ENCODE measurements around the gene TTC8.

The TTC8 gene

GRCh38 chr14:88863167-88863566, 38.7 kb downstream of the TTC8 start:
- Histone ChIP-seq H3K36me3 (ENCODE audit: insufficient read depth, low read length) (peaks cover 22% of the 10 kb centered on the region), H3K4me3 (ENCODE audit: low read depth, low read length) (no peak overlapping the region), H3K4me1 (ENCODE audit: control insufficient read depth, insufficient read depth, low read length, unreplicated experiment) (no peaks in the 10 kb centered on the region), H2AFZ (ENCODE audit: low read length, unreplicated experiment) (no peak overlapping the region), H3K27me3 (ENCODE audit: insufficient read depth, low read length) (no peaks in the 10 kb centered on the region), H3K79me2 (ENCODE audit: control insufficient read depth, insufficient read depth, low read length, unreplicated experiment) (no peaks in the 10 kb centered on the region), H3K27ac (ENCODE audit: low read depth, low read length) (no peak overlapping the region)

- H3K27ac ChIP-seq (ENCODE audit: low read depth, low read length) = no peak overlapping the region
- peaks cover 13% of the 10 kb centered on the region for H3K36me3 ChIP-seq (ENCODE audit: insufficient read depth, low read length)
- no peaks in the 10 kb centered on the region for H3K79me2 ChIP-seq (ENCODE audit: control insufficient read depth, insufficient read depth, low read length, unreplicated experiment)
- H2AFZ ChIP-seq (ENCODE audit: low read length, unreplicated experiment) = no peak overlapping the region
- H3K27me3 ChIP-seq (ENCODE audit: insufficient read depth, low read length) = no peaks in the 10 kb centered on the region
- H3K4me1 ChIP-seq (ENCODE audit: control insufficient read depth, insufficient read depth, low read length, unreplicated experiment) = no peaks in the 10 kb centered on the region
- no peak overlapping the region for H3K4me3 ChIP-seq (ENCODE audit: low read depth, low read length)
Measured at GRCh38 chr14:88864198-88864597, 39.7 kb downstream of the TTC8 start.

- no peak overlapping the region for H3K4me3 ChIP-seq (ENCODE audit: low read depth, low read length)
- H2AFZ ChIP-seq (ENCODE audit: low read length, unreplicated experiment) = no peak overlapping the region
- H3K79me2 ChIP-seq (ENCODE audit: control insufficient read depth, insufficient read depth, low read length, unreplicated experiment) = no peaks in the 10 kb centered on the region
- H3K4me1 ChIP-seq (ENCODE audit: control insufficient read depth, insufficient read depth, low read length, unreplicated experiment) = no peaks in the 10 kb centered on the region
- H3K27me3 ChIP-seq (ENCODE audit: insufficient read depth, low read length) = no peaks in the 10 kb centered on the region
- H3K36me3 ChIP-seq (ENCODE audit: insufficient read depth, low read length) = peaks cover 8% of the 10 kb centered on the region; the same call in 1 of the 2 replicates
- H3K27ac ChIP-seq (ENCODE audit: low read depth, low read length) = no peak overlapping the region
Measured at GRCh38 chr14:88866305-88866704, 41.9 kb downstream of the TTC8 start.

GRCh38 chr14:88868558-88869159, 44.2 kb downstream of the TTC8 start:
- H3K27ac ChIP-seq (ENCODE audit: low read depth, low read length) = no peak overlapping the region
- no peaks in the 10 kb centered on the region for H3K4me1 ChIP-seq (ENCODE audit: control insufficient read depth, insufficient read depth, low read length, unreplicated experiment)
- H3K79me2 ChIP-seq (ENCODE audit: control insufficient read depth, insufficient read depth, low read length, unreplicated experiment) = no peaks in the 10 kb centered on the region
- no peaks in the 10 kb centered on the region for H3K36me3 ChIP-seq (ENCODE audit: insufficient read depth, low read length)
- H2AFZ ChIP-seq (ENCODE audit: low read length, unreplicated experiment) = no peak overlapping the region
- no peaks in the 10 kb centered on the region for H3K27me3 ChIP-seq (ENCODE audit: insufficient read depth, low read length)
- H3K4me3 ChIP-seq (ENCODE audit: low read depth, low read length) = no peak overlapping the region

- H3K4me3 ChIP-seq (ENCODE audit: low read depth, low read length) = no peak overlapping the region
- no peak overlapping the region for H3K27ac ChIP-seq (ENCODE audit: low read depth, low read length)
- no peaks in the 10 kb centered on the region for H3K36me3 ChIP-seq (ENCODE audit: insufficient read depth, low read length)
- H3K4me1 ChIP-seq (ENCODE audit: control insufficient read depth, insufficient read depth, low read length, unreplicated experiment) = no peaks in the 10 kb centered on the region
- H2AFZ ChIP-seq (ENCODE audit: low read length, unreplicated experiment) = no peak overlapping the region
- no peaks in the 10 kb centered on the region for H3K27me3 ChIP-seq (ENCODE audit: insufficient read depth, low read length)
- H3K79me2 ChIP-seq (ENCODE audit: control insufficient read depth, insufficient read depth, low read length, unreplicated experiment) = no peaks in the 10 kb centered on the region
Measured at GRCh38 chr14:88870777-88871176, 46.3 kb downstream of the TTC8 start.

- no peaks in the 10 kb centered on the region for H3K4me1 ChIP-seq (ENCODE audit: control insufficient read depth, insufficient read depth, low read length, unreplicated experiment)
Measured at GRCh38 chr14:88871429-88871828, 47.0 kb downstream of the TTC8 start.

GRCh38 chr14:88872976-88873375, 48.5 kb downstream of the TTC8 start:
- no peaks in the 10 kb centered on the region for H3K27me3 ChIP-seq (ENCODE audit: insufficient read depth, low read length)
- H3K27ac ChIP-seq (ENCODE audit: low read depth, low read length) = no peak overlapping the region
- H3K4me1 ChIP-seq (ENCODE audit: control insufficient read depth, insufficient read depth, low read length, unreplicated experiment) = no peaks in the 10 kb centered on the region
- H2AFZ ChIP-seq (ENCODE audit: low read length, unreplicated experiment) = no peak overlapping the region
- no peaks in the 10 kb centered on the region for H3K36me3 ChIP-seq (ENCODE audit: insufficient read depth, low read length)
- H3K4me3 ChIP-seq (ENCODE audit: low read depth, low read length) = no peak overlapping the region
- no peaks in the 10 kb centered on the region for H3K79me2 ChIP-seq (ENCODE audit: control insufficient read depth, insufficient read depth, low read length, unreplicated experiment)

More at GRCh38 chr14:88871429-88871828, 47.0 kb downstream of the TTC8 start:
- Histone ChIP-seq H3K27ac (ENCODE audit: low read depth, low read length) (no peak overlapping the region), H3K27me3 (ENCODE audit: insufficient read depth, low read length) (no peaks in the 10 kb centered on the region), H3K36me3 (ENCODE audit: insufficient read depth, low read length) (no peaks in the 10 kb centered on the region), H3K4me3 (ENCODE audit: low read depth, low read length) (no peak overlapping the region), H2AFZ (ENCODE audit: low read length, unreplicated experiment) (no peak overlapping the region), H3K79me2 (ENCODE audit: control insufficient read depth, insufficient read depth, low read length, unreplicated experiment) (no peaks in the 10 kb centered on the region)

- Histone ChIP-seq H3K27ac (ENCODE audit: low read depth, low read length) (no peak overlapping the region), H3K36me3 (ENCODE audit: insufficient read depth, low read length) (peaks cover 10% of the 10 kb centered on the region; the same call in 1 of the 2 replicates), H3K79me2 (ENCODE audit: control insufficient read depth, insufficient read depth, low read length, unreplicated experiment) (no peaks in the 10 kb centered on the region), H3K27me3 (ENCODE audit: insufficient read depth, low read length) (no peaks in the 10 kb centered on the region), H3K4me1 (ENCODE audit: control insufficient read depth, insufficient read depth, low read length, unreplicated experiment) (peaks cover 8% of the 10 kb centered on the region), H2AFZ (ENCODE audit: low read length, unreplicated experiment) (no peak overlapping the region), H3K4me3 (ENCODE audit: low read depth, low read length) (no peak overlapping the region)
Measured at GRCh38 chr14:88877192-88877591, 52.7 kb downstream of the TTC8 start.

GRCh38 chr14:88879022-88879421, 54.6 kb downstream of the TTC8 start:
- Histone ChIP-seq H3K27me3 (ENCODE audit: insufficient read depth, low read length) (no peaks in the 10 kb centered on the region), H3K36me3 (ENCODE audit: insufficient read depth, low read length) (peaks cover 10% of the 10 kb centered on the region; the same call in 1 of the 2 replicates), H3K4me1 (ENCODE audit: control insufficient read depth, insufficient read depth, low read length, unreplicated experiment) (peaks cover 8% of the 10 kb centered on the region), H3K4me3 (ENCODE audit: low read depth, low read length) (no peak overlapping the region), H3K27ac (ENCODE audit: low read depth, low read length) (peak overlapping the region; percentile 70), H3K79me2 (ENCODE audit: control insufficient read depth, insufficient read depth, low read length, unreplicated experiment) (no peaks in the 10 kb centered on the region), H2AFZ (ENCODE audit: low read length, unreplicated experiment) (no peak overlapping the region)

- Histone ChIP-seq H3K36me3 (ENCODE audit: insufficient read depth, low read length) (peaks cover 10% of the 10 kb centered on the region; the same call in 1 of the 2 replicates), H3K27me3 (ENCODE audit: insufficient read depth, low read length) (no peaks in the 10 kb centered on the region), H3K27ac (ENCODE audit: low read depth, low read length) (no peak overlapping the region), H3K4me3 (ENCODE audit: low read depth, low read length) (no peak overlapping the region), H3K79me2 (ENCODE audit: control insufficient read depth, insufficient read depth, low read length, unreplicated experiment) (no peaks in the 10 kb centered on the region), H3K4me1 (ENCODE audit: control insufficient read depth, insufficient read depth, low read length, unreplicated experiment) (peaks cover 8% of the 10 kb centered on the region), H2AFZ (ENCODE audit: low read length, unreplicated experiment) (no peak overlapping the region)
Measured at GRCh38 chr14:88882236-88882635, 57.8 kb downstream of the TTC8 start.

GRCh38 chr14:88895116-88895515, 70.7 kb downstream of the TTC8 start:
- H3K79me2 ChIP-seq (ENCODE audit: control insufficient read depth, insufficient read depth, low read length, unreplicated experiment) = no peaks in the 10 kb centered on the region
- no peak overlapping the region for H3K27ac ChIP-seq (ENCODE audit: low read depth, low read length)
- H3K4me1 ChIP-seq (ENCODE audit: control insufficient read depth, insufficient read depth, low read length, unreplicated experiment) = peaks cover 4% of the 10 kb centered on the region
- H3K36me3 ChIP-seq (ENCODE audit: insufficient read depth, low read length) = no peaks in the 10 kb centered on the region
- H3K4me3 ChIP-seq (ENCODE audit: low read depth, low read length) = no peak overlapping the region
- peaks cover 22% of the 10 kb centered on the region; the same call in 1 of the 2 replicates for H3K27me3 ChIP-seq (ENCODE audit: insufficient read depth, low read length)
- no peak overlapping the region for H2AFZ ChIP-seq (ENCODE audit: low read length, unreplicated experiment)

Data from ACC112 (cell line).